SKM-1 treated with dmso at 0.1 percent for 144 hours (cell line): Measurements from ENCODE around the gene ZFHX3.
"Not testable (repeated sequence)": the region's sequence is repeated elsewhere in the genome, so short reads cannot be mapped to it uniquely, and the experiment has no call there.

Source experiments
- DNase-seq: peaks from one replicate; lab custom pipeline; 2025; ENCODE audit not compliant: unreplicated experiment; lab: John Stamatoyannopoulos, UW

Gene ZFHX3, protein sequence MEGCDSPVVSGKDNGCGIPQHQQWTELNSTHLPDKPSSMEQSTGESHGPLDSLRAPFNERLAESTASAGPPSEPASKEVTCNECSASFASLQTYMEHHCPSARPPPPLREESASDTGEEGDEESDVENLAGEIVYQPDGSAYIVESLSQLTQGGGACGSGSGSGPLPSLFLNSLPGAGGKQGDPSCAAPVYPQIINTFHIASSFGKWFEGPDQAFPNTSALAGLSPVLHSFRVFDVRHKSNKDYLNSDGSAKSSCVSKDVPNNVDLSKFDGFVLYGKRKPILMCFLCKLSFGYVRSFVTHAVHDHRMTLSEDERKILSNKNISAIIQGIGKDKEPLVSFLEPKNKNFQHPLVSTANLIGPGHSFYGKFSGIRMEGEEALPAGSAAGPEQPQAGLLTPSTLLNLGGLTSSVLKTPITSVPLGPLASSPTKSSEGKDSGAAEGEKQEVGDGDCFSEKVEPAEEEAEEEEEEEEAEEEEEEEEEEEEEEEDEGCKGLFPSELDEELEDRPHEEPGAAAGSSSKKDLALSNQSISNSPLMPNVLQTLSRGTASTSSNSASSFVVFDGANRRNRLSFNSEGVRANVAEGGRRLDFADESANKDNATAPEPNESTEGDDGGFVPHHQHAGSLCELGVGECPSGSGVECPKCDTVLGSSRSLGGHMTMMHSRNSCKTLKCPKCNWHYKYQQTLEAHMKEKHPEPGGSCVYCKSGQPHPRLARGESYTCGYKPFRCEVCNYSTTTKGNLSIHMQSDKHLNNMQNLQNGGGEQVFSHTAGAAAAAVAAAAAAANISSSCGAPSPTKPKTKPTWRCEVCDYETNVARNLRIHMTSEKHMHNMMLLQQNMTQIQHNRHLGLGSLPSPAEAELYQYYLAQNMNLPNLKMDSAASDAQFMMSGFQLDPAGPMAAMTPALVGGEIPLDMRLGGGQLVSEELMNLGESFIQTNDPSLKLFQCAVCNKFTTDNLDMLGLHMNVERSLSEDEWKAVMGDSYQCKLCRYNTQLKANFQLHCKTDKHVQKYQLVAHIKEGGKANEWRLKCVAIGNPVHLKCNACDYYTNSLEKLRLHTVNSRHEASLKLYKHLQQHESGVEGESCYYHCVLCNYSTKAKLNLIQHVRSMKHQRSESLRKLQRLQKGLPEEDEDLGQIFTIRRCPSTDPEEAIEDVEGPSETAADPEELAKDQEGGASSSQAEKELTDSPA (N-terminal part only)

DNA sequence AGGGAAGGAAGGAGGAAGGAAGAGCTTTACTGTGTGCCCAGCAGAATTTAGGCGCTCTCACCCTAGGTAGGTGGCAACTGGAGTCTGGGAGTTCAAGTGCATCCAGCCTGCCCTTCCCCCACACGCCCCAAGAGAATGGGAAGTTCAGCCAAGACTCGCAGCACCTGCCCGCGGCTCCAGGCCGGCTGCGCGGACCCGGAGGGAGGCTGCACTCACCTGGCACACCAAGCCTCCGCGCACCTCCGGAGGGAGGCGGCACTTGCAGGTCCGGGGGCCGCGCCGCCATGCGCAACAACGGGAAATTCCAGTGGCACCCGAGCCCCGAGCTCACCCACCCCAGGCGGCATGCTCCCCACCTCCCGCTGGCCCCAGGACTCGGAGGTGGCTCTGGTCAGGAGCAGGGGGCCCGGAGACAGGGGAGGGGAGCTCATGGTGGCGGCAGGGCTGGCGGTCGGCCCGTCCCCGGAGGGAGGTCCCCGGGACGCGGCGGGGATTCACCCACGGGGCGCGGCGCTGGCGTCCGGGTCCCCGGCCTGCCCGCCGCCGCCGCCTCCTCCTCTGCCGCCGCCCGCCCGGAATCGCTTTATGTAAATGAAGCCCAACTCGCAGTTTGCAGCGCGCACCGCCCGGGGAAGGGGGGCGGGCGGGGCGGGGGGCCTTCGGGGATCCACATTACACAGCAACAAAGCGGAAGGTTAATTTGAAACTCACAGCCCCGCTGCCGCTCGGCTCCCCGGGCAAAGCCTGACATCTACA is at the start of gene ZFHX3:
Gene ZFHX3, minus strand, starts transcription at position 593 of the 756 bp plus-strand sequence. CDS start 87,983 bp downstream, outside the sequence.
- no peak for DNase-seq

DNA sequence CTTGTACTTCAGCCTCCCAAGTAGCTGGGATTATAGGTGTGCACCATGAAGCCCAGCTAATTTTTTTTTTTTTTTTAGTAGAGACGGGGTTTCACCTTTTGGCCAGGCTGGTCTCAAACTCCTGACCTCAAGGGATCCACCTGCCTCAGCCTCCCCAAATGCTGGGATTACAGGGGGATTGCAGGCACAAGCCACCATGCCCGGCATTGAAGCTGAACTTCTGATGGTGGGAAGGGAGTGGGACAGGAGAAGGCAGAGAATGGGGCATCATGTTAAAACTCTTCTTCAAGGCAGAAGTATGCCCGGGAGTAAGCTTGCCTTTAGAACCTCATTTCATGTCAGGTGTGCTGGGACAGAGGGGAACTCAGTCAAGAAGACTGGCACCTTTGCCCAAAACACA is 48.6 kb upstream of the ZFHX3 start:
- no peak for DNase-seq

DNA sequence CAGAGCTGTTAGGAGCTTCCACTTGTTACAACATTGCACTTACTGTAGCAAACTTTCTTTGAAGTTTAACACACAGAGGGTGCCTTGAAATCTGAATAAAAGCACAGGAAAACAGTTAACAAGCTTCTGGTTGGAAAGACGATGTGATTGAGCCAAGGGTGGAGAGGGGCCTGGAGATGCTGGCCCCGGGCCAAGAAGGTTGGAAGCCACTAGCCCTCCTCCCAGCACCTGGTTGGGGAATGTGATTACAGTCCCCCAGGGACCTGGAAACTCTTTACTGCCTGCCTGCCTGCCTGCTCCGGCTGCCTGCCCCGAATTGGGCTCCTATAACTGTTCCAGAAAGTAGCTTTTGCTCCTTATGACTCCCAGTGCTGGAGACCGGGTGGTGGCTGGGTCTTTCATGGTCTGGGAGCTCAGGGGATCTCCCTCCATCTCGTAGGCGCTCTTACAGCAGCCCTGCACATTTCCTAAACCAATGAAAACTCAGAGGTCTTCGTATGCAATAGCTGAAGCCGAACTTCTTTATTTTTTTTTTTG is 48.0 kb upstream of the ZFHX3 start:
- no peak for DNase-seq

DNA sequence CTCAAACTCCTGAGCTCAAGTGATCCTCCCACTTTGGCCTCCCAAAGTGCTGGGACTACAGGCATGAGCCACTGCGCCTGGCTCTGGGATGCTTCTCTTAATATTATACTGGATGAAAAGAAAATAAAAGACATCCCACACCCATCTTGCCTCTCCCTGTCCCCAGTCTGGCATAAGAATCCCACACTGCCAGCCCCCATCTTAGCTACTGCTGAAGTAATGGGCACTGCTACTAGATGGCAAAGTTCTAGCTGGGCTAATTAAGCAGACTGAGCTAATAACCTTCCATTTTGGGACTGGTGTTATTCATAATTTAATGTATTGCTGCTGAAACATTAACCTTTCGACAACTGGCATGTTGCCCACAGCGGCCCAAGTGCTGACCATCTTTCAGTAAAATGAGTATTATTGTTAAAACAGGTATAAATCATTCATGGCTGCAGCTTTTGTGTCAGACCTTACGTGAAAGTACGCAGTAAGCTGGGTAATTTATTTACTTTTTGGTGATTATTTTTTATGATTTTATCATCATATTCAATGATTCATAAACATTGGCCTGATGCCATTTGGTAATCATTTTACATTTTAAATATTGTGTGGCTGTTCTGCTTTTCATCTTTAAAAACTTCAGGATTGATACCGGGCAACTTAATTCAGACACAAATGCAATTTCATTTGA is 47.4 kb upstream of the ZFHX3 start:
- DNase-seq: no peak

DNA sequence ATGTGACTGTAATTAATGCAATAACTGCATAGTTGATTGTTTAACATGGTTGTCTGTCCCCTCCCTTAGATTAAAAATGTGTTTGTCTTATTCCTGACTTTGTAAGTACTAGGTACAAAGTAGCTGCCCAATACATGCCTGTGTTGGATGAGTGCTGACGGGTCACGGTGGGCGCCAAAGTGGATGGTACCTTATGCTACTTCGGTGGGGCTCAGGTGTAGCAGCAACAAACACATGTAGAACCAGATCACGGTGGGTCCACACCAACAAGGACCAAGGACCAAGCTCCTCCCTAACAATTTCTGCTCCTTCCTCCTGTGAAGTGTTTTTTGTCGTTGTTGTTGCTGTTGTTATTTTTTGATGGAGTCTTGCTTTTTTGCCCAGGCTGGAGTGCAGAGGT is 46.4 kb upstream of the ZFHX3 start:
- no peak for DNase-seq

DNA sequence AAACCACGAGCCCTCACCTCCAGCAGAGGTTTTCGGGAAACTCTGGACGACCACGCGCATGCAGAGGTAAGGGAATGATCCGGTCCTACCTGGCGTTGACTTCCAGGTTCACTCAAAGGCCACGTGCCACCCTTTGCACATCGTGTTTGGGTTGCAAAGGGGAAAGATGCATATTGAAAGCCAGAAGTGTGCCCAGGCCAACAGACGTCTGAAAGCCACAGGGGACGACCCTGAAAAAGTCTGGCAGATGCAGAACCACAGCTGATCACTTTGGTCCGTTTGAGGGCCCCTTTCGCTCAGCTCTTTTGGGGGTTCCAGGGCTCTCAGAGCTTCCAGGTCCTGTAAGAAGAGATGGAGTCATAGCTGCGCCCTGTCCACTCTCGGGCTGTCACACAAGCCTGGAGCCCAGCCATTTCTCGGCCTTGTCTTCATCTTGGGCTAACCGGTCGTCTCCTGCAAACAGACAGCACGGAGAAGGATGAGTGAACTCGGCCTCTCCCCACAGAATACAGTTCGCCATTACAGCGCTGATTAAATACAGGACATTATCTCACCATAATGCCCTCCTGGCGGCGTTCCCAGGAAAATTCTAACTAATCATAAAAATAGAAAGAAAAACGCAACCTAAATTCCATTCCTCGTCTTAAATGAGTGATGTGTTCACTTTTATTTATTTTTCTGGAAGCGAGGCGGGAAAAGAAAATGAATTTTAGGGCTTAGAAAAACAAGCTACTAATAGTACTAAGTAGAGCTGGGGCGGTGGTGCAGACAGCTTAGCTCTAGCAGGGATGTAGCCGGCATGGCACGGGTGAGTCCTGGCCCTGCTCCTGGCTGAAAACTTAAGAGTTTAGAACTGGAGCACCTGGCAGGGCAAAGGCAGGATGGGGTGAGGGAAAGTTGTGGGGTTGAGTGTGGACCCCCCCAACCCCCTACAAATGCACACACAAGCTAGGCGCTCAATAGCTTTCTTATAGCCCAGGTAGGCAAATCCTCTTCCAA is 45.5 kb upstream of the ZFHX3 start:
- DNase-seq: no peak

DNA sequence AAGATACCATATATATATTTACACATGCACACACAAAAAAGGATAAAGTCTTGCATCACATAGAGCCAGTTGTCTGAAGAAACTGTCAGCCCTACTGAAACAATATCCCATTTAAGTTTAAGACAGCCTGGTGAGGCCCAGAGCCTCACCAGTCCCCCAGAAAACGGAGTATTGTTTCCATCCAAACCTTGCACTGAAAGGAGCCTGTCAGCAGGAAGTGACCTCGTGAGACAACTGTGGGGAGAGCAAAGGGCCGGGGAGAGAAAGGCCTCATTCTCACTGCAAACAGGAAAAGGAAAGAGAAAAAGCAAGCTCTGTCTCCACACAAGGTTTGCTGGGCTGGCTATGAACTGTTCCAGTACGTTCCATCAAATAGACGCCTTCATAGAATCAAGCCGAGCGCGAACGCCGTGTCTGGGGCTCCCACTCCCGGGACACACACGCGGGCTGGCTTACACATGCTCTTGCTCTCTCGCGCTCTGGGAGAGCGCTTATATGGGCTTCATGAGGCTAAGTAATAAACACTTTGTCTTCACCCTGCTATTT is 44.4 kb upstream of the ZFHX3 start:
- no peak for DNase-seq

DNA sequence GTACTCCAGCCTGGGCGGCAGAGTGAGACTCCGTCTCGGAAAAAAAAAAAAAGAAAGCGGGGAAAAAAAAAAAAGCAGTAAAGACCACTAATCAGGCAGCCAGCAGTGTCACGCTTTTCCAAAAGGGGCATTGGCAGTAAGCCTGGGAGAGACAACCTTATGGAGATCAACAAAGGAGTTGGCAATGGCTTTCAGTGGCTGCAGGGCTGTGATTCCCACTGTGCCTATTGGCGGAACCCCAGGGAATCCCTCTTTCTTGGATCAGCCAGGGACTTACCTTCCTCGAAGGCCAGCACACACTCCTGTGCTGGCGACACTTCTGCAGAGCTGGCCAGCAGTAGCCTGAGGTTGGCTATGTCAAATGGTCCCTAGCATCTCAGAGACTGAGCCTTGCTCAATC is 43.2 kb upstream of the ZFHX3 start:
- no peak for DNase-seq

DNA sequence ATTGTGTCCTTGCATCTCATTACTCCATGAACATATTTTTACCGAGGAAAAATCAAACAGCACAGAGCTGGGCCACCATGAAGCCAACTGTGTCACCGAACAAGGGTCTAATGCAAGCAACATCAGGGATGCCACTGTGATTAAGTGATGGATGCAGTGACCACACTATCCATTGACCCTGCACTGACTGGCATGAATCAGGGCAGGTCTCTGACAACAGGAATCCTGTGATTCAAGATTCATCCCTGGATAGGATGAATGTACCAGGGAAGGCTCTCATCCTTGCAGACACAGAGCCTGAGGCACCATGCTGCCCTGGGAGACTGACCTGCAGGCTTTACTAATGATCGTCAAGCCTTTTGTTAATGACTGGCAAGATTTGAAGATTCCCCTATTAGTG is 41.5 kb upstream of the ZFHX3 start:
- DNase-seq: no peak

DNA sequence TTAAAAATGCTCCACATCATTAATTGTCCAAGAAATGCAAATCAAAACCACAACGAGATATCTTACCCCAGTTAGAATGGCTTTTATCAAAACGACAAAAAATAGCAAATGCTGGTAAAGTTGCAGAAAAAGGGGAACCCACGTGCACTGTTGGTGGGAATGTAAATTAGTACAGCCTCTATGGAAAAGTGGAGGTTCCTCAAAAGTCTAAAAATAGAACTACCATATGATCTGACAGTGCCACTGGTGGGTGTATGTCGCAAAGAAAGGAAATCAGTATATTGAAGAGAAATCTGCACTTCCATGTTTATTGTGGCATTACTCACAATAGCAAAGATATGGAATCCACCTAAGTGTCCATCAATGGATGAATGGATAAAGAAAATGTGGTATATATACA is 38.2 kb upstream of the ZFHX3 start:
- peak; percentile 84 for DNase-seq

DNA sequence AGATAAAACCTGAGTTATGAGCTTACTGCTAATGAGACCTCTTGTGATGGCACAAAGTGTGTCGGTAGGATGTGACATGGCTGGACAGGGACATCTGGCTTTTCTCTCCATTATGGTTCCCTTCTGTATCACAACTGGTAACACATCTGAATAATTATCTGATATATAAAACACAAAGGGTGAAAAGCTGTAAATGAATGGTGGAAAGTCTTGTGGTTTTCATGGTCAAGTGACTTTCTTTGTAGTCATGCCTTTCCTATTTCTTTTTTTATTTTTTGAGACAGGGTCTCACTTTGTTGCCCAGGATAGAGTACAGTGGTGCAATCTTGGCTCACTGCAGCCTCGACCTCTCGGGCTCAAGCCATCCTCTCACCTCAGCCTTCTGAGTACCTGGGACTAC is 35.3 kb upstream of the ZFHX3 start:
- DNase-seq: no peak

DNA sequence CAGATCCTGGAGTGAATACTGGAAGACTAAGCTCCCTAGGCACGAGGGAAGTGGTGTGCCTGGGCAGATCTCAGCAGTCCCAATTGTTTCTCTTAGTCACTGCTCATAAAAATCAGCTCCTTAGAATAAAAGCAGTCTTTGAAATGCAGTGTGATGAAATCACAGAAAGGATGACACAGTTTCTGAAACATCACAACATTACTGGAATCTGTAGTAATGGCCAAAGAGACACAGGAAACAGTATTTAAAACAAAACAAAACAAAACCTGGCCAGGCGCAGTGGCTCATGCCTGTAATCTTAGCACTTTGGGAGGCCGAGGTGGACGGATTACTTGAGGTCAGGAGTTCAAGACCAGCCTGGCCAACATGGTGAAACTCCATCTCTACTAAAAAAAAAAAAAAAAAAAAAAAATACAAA is 34.7 kb upstream of the ZFHX3 start:
- not testable (repeated sequence) for DNase-seq

DNA sequence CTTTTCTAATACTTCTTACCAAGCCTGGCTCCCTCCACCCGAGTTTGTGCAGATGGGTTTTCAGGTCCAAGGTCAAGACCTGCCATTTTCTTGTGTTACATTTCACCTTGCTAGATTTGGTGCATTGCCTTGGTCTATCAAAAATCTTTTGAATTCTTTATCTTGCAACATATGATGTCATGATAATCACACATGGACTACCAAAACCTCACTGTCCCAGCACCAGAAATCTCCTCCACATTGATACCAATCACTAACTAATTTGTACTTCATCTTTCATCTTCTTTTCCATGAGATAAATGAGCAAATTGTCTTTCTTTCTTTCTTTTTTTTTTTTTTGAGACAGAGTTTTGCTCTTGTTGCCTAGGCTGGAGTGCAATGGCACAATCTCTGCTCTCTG is 33.0 kb upstream of the ZFHX3 start:
- DNase-seq: no peak

DNA sequence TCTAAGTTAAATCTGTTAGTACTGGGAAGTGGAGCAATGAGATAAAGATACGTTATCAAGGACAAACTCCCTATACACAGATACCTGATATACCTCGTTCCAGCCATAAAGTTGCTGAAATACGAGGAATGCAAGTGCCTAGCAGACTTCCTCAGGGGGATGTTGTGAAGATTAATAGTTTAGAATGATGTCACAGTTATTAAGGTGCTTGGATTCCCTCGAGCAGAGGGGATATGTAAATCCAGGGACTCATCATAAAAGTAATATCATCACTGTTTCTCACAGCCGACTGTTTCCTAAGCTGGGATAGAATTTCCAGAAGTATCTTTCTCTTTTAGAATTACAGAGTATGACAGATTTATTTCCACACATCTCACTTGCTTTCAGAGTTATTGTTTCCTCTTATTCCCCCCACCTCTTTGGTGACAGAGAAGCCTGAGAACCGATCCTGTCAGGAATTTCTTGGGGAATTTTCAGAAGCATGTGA is 28.4 kb upstream of the ZFHX3 start:
- no peak for DNase-seq

DNA sequence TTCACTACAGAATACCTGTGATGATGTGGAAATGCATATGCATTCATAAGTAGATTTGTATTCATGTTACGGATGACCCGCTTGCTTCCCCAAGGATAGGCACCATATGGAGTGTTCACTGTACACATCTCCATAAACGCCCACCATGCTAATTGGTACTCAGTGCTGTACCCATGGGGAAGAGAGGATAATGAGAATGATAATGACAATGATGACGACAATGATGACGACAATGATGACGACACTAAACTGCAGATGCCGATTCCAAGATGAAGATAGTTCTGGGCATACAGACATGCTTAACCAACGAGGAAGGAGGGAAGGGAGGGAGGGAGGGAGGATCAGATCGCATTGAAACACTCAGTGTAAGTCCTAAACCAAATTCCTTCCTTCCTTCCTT is 26.5 kb upstream of the ZFHX3 start:
- no peak for DNase-seq

DNA sequence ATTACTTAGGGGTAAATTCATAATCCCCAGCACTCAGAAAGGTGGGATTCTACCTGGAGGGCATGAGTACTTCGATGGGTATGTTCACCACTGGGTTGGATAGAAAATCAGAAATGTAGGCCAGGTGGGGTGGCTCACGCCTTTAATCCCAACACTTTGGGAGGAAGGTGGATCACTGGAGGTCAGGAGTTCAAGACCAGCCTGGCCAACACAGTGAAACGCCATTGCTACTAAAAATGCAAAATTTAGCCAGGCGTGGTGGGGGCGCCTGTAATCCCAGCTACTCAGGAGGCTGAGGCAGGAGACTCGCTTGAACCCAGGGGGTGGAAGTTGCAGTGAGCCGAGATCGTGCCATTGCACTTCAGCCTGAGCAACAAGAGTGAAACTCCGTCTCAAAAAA is 24.1 kb upstream of the ZFHX3 start:
- DNase-seq: not testable (repeated sequence)

DNA sequence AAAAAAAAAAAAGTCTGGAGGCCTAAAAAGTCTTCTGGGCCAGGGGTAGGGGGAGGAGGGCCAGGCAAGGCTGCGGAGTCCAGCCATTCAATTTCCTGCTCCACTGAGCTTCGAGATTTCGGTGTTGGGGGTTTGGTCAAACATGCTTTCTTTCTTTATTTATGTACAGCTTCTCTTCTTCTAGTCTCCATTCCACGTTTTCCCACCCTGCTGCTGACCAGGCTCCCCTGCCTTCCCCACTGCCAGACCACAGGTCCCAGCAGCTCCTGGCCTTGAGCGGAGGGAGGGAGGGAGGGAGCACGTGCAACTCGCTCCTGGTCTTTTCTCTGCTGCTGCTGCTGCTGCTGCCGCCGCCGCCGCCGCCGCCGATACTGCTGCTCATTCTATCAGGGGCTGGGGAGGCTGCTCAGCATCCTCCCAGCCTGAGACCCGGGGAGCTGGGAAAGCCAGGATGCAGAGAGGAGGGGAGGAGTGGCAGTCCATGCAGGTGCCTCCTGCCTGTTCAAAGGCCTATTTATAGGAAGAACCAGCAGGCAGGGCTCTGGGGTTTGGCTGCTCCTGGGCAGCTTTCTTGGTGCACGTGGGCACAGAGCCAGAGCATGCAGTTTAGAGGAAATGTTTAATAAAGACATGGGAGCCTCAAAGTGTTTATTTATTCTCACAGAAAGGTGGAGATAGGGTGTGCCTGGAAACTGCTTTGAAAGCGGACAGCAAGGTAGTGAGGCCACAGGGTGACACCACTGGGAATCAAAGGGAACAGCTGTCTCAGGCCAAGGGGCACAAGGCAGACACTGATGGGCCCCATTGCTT is 23.4 kb upstream of the ZFHX3 start:
- DNase-seq: no peak
